ENCODE data around the gene MTHFSD.
"Not testable (repeated sequence)": the region's sequence is repeated elsewhere in the genome, so short reads cannot be mapped to it uniquely, and the experiment has no call there.

MTHFSD gene, protein sequence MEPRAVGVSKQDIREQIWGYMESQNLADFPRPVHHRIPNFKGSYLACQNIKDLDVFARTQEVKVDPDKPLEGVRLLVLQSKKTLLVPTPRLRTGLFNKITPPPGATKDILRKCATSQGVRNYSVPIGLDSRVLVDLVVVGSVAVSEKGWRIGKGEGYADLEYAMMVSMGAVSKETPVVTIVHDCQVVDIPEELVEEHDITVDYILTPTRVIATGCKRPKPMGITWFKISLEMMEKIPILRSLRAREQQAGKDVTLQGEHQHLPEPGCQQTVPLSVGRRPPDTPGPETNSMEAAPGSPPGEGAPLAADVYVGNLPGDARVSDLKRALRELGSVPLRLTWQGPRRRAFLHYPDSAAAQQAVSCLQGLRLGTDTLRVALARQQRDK

DNA sequence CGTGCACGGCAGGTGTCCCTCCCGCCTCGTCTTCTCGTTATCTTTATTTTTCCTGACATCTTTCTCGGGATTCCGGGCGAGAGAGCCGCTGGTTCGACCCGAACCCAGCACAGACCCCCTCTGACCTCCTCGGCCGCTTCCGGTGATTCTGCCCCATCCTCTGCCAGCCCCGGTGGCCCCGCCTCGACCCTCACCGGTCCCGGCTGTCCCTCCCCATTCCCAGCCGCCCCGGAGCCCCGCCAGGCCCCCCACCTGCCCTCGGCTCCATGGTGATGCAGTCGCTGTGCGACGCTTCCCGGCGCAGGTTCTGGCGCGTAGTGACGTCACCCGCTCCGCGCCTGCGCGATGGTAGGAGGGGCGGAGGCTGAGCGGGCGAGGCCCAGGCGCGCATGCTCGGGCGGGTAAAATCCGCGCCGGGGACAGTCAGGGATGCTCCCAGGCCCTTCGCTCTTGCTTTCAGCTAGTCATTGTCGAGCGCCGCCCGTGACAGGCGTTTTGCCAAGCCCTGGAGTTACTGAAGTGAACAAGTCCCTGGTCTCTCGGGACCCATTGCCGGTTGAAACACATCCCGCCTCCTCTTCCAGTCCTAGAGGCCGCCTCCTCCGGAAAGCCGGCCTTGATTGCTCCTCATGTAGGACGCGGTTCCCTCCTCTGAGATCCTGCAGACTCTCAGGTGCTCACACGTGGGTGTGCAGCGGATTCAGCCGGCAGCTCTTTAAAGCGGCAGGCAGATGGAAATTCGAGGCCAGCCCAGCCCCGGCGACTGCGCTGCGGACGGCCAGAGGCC is at the start of gene MTHFSD:
Gene MTHFSD (minus strand): TSS at position 319 of the 787 bp plus-strand sequence. CDS start 51 bp downstream, at position 268.
- DNase-seq (ENCODE audit: low read depth), result peak; percentile 94

DNA sequence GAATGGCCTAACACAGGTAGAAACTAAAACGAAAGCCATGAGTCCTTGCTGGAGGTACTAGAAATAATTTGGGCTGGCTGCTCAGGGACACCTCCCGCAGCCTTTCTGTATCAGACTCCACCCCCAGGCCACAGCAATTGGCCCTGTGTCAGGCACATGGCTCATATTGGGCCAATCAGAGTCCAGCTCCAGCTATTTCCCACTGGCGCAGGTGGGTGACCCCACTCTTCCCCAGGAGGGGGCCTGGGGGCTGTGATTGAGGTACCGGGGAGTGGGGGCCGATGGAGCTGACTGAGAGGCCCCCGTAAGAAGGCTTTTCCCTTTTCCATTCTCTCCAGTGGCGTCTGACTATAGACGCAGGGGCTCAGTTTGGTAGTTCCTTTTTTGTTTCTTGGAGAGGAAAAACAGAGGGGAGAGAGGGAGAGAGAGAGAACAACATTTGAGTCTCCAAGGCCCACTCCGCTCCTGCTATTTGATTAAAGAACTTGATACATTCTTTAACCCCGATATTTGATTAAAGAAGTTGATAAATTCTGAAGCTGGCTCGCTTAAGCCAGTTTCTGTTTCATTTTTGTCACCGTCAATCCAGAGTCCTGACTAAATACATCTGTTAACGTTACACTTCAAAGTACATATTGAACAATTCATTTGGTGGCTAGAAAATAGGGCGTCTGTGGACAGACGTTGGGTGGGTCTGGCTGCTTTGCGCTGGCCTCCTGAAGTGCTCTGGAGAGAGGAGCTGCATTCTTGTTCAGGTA is 49.6 kb upstream of the MTHFSD start:
- DNase-seq (ENCODE audit: low read depth), result no peak

DNA sequence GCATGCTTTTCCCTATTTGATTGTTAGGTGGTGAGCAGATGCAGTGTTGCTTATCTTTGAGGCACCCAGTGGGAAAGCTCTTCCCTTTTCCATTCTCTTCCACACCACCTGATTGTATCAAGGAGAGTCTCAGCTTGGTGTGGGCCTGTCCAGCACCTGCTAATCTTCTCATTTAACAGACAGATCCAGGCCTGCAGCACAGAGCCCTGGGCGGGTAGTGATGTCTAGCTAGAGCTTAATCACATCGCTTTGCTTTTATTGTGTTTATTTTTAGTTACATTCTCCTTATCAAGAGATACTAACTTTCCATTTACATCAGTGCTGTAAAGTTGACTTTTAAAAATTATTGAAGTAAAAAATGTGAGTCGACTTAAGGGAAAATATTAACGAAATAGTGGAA is 47.5 kb upstream of the MTHFSD start:
- DNase-seq (ENCODE audit: low read depth), result no peak

DNA sequence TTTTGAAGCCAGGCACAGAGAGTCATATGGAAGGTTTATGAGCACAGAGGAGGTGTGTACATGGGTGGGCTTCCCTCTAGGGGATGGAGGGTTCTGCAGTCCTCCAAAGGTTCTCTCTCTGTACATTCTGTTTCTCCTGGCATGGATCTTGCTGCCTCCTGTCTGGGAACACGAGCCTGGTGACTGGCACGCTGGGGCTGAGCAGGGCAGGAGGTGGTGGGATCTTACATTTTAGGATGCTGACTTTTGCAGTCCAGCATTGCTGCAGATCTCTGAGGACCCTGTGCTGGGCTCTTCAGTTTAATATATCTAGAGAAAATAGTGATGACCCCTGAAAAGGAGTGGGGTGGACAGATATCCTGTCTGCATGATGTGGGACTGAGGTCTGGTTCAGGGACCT is 46.3 kb upstream of the MTHFSD start:
- DNase-seq (ENCODE audit: low read depth), result no peak

DNA sequence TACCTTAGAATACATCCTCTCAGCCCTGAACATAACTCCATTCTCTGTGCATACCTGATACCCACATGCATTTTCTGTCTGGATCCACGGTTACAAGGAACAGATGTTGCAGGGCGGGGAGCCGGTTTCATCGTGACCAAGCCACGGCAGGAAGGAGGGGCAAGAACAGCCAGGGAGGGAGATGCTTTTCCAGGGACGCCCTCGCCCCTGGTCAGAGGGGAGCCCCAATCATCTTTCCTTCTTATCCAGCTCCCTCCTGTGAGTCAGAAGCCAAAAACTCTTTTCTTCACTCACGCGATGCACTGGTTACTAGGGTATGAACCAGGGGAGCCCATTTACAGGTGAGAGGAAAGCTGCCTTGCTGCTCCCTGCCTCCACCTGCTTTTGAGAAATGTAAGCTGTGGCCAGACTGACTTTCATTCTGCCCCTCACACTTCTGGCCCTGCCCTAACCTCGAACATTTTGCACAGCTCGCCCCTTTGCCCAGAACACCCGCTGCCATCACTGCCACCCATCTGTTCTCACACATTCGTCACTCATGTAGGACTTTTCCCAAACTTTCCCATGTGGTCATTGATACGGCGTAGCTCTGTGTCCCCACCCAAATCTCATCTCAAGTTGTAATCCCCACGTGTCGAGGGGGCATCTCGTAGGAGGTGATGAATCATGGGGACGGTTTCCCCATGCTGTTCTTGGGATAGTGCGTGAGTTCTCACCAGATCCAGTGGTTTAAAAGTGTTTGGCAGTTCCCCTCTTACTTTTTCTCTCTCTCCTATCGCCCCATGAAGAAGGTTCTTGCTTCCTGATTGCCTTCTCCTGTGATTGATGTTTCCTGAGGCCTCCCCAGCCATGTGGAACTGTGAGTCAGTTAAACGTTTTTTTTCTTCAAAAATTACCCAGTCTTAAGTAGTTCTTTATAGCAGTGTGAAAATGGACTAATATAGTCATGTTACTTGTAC is 43.9 kb upstream of the MTHFSD start:
- no peak for DNase-seq (ENCODE audit: low read depth)

DNA sequence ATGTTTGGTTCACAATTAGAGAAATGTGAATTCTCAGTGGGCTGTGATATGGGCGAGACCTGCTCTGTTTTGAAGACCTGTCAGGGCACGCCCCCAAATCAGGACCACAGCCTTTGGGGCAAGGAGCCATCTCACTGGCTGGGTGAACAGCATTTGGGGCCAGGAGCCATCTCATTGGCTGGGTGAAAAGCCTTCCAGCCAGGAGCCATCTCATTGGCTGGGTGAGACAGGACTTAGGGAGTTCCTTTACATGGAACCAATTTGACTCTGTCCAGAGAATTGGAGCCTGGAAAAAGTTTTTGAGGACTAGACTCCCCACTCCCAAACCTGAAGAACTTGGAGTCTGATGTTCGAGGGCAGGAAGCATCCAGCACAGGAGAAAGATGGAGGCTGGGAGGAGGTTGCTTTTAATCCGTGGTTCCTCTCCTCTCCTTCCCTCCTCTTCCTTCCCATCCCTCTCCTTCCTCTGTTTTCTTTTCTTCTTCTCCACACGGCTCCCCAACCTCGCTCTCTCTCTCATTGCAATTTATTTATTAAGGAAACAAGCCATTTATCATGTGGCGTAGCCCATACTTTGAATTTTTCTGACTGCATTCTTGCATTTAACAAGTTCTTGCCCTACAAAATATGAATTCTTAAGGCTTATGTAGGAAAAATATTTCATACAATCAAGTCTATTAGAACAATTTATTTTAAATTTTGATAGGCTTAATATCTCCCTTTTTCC is 43.0 kb upstream of the MTHFSD start:
- no peak for DNase-seq (ENCODE audit: low read depth)

DNA sequence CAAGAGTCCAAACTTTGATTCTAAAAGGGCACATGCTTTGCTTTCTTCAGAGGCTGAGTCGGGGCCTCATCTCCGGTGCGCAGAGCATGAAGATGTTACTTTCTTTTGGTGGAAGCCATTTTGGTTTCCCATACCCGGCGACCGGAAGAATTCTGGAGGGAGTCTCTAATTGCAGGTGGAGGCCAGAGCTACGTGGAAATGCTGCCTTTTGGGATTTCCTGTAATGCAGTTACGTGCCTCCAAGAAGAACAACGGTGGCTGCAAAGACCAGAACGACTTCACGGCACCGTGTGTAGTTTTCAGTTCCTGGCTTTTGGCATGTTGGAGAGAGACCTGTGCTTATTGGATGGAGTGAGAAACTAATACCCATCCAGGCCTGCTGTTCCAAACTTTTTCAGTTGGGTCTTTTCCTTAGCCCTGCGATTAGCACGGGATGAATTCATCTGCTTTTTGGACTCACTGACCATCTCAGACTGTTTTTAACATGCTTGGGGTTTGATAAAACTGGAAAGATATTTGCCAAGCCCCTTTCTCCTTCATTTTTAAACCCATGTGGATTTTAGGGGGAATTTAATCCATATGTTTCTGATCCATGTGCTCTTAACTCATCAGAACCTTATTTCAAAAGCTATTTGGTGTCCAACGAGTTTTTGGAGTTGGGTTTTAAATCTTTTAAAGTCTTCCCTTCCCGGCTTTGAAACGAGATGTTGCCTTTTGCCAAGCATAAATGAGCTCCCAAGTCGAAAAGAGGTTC is 42.3 kb upstream of the MTHFSD start:
- DNase-seq (ENCODE audit: low read depth), result no peak

DNA sequence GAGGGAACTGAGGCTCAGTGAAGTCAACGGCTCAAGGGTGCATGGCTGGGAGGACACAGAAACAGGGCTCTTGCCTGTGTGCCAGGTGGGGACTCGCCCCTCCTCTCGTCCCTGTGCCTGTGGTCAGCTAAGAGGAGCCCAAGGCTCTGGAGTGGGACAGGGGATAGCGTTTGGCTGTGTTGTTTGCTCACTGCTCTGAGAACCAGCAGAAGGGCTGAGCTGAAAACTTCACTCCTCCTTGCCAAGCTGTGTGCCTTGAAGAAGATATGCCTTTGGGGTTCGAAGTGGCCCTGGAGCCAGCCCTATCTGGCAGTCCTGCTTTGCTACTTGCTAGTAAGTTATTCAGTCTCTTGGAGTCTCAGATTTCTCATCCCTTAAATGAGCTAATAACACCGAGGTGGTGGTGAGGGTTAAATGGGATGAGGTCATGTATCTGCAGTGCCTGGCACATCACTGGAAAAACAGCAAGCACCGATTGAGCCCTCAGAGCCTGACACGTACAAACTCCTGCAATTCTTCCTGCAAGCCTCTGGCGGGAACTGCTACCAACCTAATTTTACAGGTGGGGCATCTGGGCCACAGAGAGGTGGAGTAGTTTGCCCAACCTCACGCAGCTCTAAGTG is 41.1 kb upstream of the MTHFSD start:
- DNase-seq (ENCODE audit: low read depth), result no peak

DNA sequence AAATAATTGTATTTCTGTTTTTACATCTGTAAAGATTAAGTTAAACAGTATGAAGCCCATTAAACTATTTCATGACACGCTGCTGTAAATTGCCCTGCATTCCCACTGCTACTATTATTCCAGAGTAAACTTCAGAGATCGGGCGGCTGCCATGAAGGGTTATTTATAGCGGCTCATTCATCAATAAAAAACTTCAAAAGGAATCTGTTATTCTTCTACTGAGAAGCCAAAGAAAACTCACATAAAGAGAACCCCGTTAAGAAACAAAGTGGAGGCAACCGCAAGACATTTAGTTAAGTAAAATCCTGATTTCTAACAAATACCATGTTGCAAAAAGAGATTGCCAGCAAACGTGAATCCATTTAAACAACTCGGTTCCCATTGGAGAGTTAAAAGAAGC is 39.7 kb upstream of the MTHFSD start:
- no peak for DNase-seq (ENCODE audit: low read depth)

DNA sequence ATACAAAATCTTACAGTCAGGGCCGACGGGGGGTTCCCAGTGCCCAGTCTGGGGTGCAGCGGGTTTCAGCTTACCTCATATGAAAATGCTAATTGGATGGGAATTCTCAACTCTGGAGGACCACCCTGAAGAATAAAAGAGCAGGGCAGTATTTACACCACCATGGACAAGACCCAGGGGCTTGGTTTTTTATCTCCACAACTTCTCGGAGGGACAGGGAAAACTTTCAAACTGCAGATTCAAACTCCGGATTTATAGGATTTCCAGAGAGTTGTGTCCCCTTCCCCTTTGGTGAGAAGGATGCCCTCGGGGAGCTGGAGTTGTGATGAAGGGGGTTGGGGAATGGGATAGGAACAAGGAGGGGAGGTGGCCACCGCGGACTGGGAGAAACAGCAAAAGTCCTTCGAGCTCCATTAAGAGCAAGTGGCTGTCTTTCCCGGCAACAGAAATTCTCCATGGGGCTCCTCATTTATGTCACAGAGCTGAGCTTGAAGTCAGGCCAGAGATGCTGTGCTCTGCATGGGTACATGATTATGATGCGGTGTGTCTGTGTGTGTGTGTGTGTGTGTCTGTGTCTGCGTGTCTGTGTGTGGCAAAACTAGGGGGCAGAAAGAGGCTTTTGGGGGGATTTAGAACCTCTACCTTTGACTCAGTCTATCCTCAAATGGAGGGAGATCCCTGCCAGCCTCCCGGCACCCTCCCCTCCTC is 39.0 kb upstream of the MTHFSD start:
- no peak for DNase-seq (ENCODE audit: low read depth)

DNA sequence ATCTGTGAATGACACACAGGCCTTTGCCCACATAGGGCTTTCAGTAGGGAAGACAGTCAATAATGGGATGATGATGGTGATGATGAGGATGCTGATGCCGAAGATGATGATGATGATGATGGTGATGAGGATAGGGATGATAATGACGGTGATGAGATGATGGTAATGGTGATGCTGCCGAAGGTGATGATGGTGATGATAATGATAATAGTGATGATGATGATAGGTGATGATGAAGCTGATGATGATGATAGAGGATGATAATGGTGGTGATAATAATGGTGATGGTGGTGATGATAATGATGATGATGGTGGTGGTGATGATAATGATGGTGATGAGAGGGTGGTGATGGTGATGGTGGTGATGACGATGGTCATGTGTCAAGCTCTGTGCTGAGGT is 36.2 kb upstream of the MTHFSD start:
- DNase-seq (ENCODE audit: low read depth), result no peak

DNA sequence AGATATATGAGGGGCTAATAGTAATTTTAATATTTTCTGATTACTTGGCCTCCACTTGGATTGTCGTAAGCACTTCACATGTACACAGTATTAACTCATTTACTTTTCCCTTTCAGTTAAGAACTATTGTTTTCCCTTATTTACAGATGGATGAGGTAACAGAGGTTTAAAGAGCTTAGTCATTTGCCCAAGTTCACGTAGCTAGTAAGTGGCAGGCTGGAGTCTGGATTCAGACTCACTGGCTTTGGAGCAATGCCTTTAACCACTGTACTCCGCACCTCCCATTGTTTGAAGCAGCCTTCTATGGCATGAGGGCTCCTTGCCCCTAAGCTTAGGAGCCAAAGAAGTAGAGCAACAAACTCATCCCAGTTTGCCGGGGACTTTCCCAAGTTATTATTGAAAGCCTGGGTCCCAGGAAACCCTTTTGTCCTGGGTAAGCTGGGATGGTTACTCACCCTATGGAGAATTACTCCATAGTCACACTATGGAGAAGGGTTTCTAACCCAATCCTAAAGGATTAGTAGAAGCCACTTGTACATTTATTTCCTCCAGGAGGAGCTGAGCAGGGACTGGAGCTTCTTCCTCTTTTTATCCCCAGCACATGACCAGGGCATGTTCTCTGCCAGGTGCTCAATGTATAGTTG is 35.6 kb upstream of the MTHFSD start:
- no peak for DNase-seq (ENCODE audit: low read depth)

DNA sequence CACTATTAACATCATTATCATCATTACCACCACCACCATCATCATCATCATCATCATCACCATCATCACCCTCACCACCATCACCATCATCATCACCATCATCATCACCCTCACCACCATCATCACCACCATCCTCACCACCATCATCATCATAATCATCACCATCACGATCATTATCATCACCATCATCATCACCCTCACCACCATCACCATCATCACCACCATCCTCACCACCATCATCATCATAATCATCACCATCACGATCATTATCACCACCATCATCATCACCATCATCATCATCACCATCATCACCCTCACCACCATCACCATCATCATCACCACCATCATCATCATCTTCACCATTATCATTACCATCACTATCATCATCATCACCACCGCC is 32.9 kb upstream of the MTHFSD start:
- DNase-seq (ENCODE audit: low read depth), result not testable (repeated sequence)

DNA sequence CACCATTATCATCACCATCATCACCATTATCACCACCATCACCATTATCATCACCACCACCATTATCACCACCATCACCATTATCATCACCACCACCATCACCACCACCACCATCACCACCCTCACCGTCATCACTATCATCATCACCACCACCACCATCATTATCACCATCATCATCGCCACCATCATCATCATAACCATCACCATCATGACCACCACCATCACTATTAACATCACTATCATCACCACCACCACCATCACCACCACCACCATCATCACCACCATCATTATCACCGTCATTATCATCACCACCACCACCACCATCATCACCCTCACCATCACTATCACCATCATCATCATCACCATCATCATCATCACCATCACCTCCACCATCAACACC is 32.5 kb upstream of the MTHFSD start:
- DNase-seq (ENCODE audit: low read depth), result no peak

DNA sequence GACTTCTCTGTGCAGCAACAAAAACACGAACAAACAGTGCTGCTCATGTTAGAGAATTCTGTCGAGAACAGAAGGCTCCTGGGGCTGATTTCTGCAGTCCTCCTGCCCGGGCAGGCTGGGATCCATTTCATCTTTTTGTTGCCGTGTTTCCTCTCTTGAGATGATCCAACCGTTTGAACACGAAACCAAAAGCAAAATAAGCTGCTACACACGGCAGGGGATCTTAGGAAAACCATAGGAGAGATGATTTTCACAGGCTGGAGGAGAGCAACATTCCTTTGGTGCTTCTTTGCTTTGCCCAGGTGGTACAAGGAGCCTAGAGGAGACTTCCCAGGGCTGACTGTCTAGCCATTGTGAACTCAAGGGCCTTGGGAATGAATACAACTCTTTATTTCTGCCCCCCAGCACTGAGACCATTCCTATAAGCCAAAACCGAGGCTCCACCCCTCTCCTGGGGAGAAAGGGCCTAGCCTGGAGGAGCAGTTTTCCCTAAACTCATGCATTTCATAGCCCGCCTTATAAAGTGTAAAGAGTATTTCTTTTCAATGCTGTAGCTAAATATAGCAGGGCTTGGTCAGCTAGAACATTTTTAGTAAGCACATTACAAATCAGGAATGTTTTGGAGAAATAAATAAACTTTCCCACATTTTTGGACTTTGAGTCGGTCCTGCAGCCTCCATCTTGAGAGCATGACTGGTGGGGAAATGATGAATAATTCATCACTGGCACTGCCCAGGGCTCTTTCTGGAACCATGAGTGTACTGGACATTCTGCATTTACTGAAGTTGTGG is 31.0 kb upstream of the MTHFSD start:
- no peak for DNase-seq (ENCODE audit: low read depth)

DNA sequence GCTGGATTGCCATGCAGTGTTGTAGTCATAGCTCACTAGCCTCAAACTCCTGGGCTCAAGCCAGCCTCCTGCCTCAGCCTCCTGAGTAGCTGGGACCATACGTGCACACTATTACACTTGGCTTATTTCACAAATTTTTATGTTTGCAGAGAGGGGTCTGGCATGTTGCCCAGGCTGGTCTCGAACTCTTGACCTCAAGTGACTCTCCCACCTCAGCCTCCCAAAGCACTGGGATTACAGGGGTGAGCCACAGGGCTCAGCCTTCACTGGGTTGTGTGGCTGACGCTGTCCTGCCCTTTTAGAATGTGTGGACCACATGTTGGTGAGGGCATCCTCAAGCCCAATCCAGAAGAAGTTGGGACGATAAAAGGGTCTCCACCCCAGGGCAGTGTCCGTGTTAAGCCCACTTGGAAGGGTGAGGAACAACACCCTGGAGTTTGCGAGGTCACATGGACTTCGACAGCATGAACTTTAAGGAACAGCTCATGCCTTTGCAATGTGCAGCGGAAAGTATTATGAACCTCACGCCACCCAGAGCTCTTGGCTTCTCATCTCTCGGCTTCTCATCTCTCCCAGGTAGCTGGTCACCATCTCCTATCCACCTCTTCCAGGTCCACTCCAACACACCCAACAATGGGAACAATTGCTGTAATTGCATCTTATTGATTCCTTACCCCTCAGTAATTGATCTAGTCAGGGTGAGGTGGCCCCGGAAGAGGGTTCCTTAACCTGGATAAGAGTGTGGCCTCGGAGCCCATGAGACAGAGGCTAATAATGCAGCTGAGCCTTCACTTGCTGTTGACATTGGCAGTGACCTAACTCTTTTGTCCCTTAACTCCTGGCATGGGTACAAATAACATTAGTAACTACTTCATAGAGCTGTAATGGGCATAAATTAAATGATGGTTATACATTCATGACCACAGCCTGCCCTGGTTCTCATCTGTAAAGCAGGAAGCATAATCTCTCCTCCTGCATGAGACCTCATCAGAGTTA is 30.0 kb upstream of the MTHFSD start:
- no peak for DNase-seq (ENCODE audit: low read depth)

All from stimulated activated CD8-positive, alpha-beta memory T cell treated with anti-CD3 and anti-CD28 coated beads, Interleukin-7, amount 100 ng/mL, for 24 hours (primary cell).